Measurements from ENCODE around the gene PGS1.

Gene PGS1

GRCh38 chr17:78347453-78347852, 31.0 kb upstream of the PGS1 start:
- no peak for DNase-seq

GRCh38 chr17:78348055-78348770, 30.2 kb upstream of the PGS1 start:
- DNase-seq, result no peak

GRCh38 chr17:78349891-78350642, 28.4 kb upstream of the PGS1 start:
- peak; percentile 92 to 99 (median 96) for DNase-seq

- peak; percentile 90 to 97 (median 97) for DNase-seq
These were observed 26.9 kb upstream of the PGS1 start for GRCh38 chr17:78351449-78352006.

- DNase-seq, result peak; percentile 57 to 68 (median 66)
These were observed 24.6 kb upstream of the PGS1 start for GRCh38 chr17:78353834-78354233.

- peak in 2 of 3 donors; percentile 33 to 38 for DNase-seq
These were observed 23.3 kb upstream of the PGS1 start for GRCh38 chr17:78355045-78355641.

- DNase-seq, result peak in 1 of 3 donors; percentile 33
These were observed 22.7 kb upstream of the PGS1 start for GRCh38 chr17:78355701-78356100.

GRCh38 chr17:78356101-78356713, 22.2 kb upstream of the PGS1 start:
- peak; percentile 94 to 99 (median 97) for DNase-seq

GRCh38 chr17:78357177-78357586, 21.3 kb upstream of the PGS1 start:
- DNase-seq, result peak in 2 of 3 donors; percentile 46 to 53

- no peak for DNase-seq
These were observed 20.5 kb upstream of the PGS1 start for GRCh38 chr17:78357672-78358537.

GRCh38 chr17:78358538-78359320, 19.7 kb upstream of the PGS1 start:
- DNase-seq, result no peak

- peak in 1 of 3 donors; percentile 65 for DNase-seq
These were observed 19.0 kb upstream of the PGS1 start for GRCh38 chr17:78359321-78359996.

- DNase-seq, result peak; percentile 98 to 99 (median 99)
These were observed 18.5 kb upstream of the PGS1 start, which contains the start of gene SOCS3 for GRCh38 chr17:78359997-78360370. SOCS3 (minus strand) TSS chr17:78360077; CDS start chr17:78359095, 982 bp downstream.

- DNase-seq, result peak; percentile 93 to 97 (median 97)
These were observed 17.9 kb upstream of the PGS1 start for GRCh38 chr17:78360371-78361224.

GRCh38 chr17:78361225-78361701, 17.2 kb upstream of the PGS1 start:
- DNase-seq, result no peak

GRCh38 chr17:78362232-78362631, 16.2 kb upstream of the PGS1 start:
- no peak for DNase-seq

GRCh38 chr17:78362671-78363070, 15.8 kb upstream of the PGS1 start:
- DNase-seq, result no peak

- DNase-seq, result peak; percentile 65 to 87 (median 66)
These were observed 13.8 kb upstream of the PGS1 start for GRCh38 chr17:78364436-78365281.

Measured in suppressor macrophage treated with lipopolysaccharide for 1 hour (primary cell).